OCI-LY7 (cell line): ENCODE measurements around the gene PLEKHG7. TPM values are rescaled to one million over a fixed set of nuclear protein-coding genes. Genes with fewer than 3 reads are reported as not detected.

ENCODE experiments used
- BruUV-seq: library from RNA; stranded (reverse); fragments of 400-500 nt; replicated peaks from 2 replicates; lab custom pipeline; 2021; lab: Mats Ljungman, UMichigan
- CTCF ChIA-PET: fragments of 300-600 bp; sonication (Branson Sonifier 250); formaldehyde crosslinking; loops from one replicate; lab custom pipeline; 2022; ENCODE audit warnings: antibody characterized with exemption; ENCODE audit not compliant: unreplicated experiment; lab: Charles Lee
- POLR2A ChIA-PET: fragments of 300-600 bp; sonication (Branson Sonifier 250); formaldehyde crosslinking; loops from one replicate; lab custom pipeline; 2022; ENCODE audit warnings: antibody characterized with exemption; lab: Charles Lee
- DNase-seq: peaks from one replicate; pipeline ENCODE4 v3.0.0-alpha.2; 2015; ENCODE audit warnings: low spot score
- H2AFZ ChIP-seq: fragments of 200-600 bp; sonication (generic), shearing (Covaris generic); 2 replicates; pipeline ENCODE4 v1.6.1; 2014; ENCODE audit warnings: mild to moderate bottlenecking, antibody characterized with exemption, low read length, moderate library complexity
- H3K27ac ChIP-seq: fragments of 200-600 bp; sonication (generic); 2 replicates; pipeline ENCODE4 v1.5.1; 2014; ENCODE audit warnings: mixed run types, low read depth, mild to moderate bottlenecking, moderate library complexity, low read length, inconsistent platforms; ENCODE audit not compliant: poor library complexity, severe bottlenecking
- H3K36me3 ChIP-seq: fragments of 200-600 bp; sonication (generic); 2 replicates; pipeline ENCODE4 v1.6.1; 2014; ENCODE audit warnings: mild to moderate bottlenecking, antibody characterized with exemption, low read length, moderate library complexity, mixed read lengths; ENCODE audit not compliant: insufficient read depth
- H3K4me1 ChIP-seq: fragments of 200-600 bp; sonication (generic); 2 replicates; pipeline ENCODE4 v1.5.1; 2014; ENCODE audit warnings: mild to moderate bottlenecking, low read length; ENCODE audit not compliant: insufficient read depth, poor library complexity, severe bottlenecking
- H3K4me2 ChIP-seq: fragments of 200-600 bp; sonication (generic); 2 replicates; pipeline ENCODE4 v1.6.1; 2014; ENCODE audit warnings: mild to moderate bottlenecking, low read length
- H3K4me3 ChIP-seq: fragments of 200-600 bp; sonication (generic); 2 replicates; pipeline ENCODE4 v1.5.1; 2014; ENCODE audit warnings: mild to moderate bottlenecking, low read depth, low read length; ENCODE audit not compliant: poor library complexity, severe bottlenecking
- H3K79me2 ChIP-seq: fragments of 200-600 bp; sonication (generic); 2 replicates; pipeline ENCODE4 v1.6.1; 2016; ENCODE audit warnings: low read depth, mild to moderate bottlenecking, low read length, moderate library complexity, mixed read lengths; ENCODE audit not compliant: insufficient read depth
- H3K9me2 ChIP-seq: fragments of 200-600 bp; sonication (generic); 2 replicates; pipeline ENCODE4 v1.6.1; 2016; ENCODE audit warnings: mild to moderate bottlenecking, low read length, mixed read lengths; ENCODE audit not compliant: insufficient read depth
- H3K9me3 ChIP-seq: fragments of 200-600 bp; sonication (generic); 2 replicates; pipeline ENCODE4 v1.6.1; 2014; ENCODE audit warnings: mild to moderate bottlenecking, mixed run types, low read length, mixed read lengths
- H4K20me1 ChIP-seq: fragments of 200-600 bp; sonication (generic); 2 replicates; pipeline ENCODE4 v1.6.1; 2014; ENCODE audit warnings: mild to moderate bottlenecking, antibody characterized with exemption, low read length, moderate library complexity, mixed read lengths; ENCODE audit not compliant: insufficient read depth
- CTCF ChIP-seq: fragments of 200-600 bp; sonication (generic); conservative IDR thresholded peaks from 2 replicates; pipeline ENCODE4 v1.5.1; 2014; ENCODE audit warnings: mild to moderate bottlenecking, antibody characterized with exemption, low read length, moderate library complexity, mixed read lengths
- EZH2phosphoT487 ChIP-seq: fragments of 200-600 bp; sonication (generic); IDR thresholded peaks from 2 replicates; pipeline ENCODE4 v1.6.1; 2018; ENCODE audit warnings: low read depth, borderline replicate concordance, mild to moderate bottlenecking, mixed run types, antibody characterized with exemption, low read length, moderate library complexity, mixed read lengths
- intact Hi-C: fragments of 100-400 bp; cut with micrococcal nuclease; formaldehyde crosslinking; loops from one replicate; pipeline ENCODE4 v1.10.0; 2022; ENCODE audit not compliant: unreplicated experiment
- total RNA-seq, 2 experiments: library from RNA; depleted of rRNA in 1 of 2; stranded (reverse); fragments of >200 nt in 1 of 2; shearing (Covaris generic) in 1 of 2; gene quantifications; 2 replicates each; pipeline ENCODE4 v1.2.3, GENCODE V29; 2014 to 2022

PLEKHG7 gene
- total RNA-seq, 2 experiments from 2014 or later: 0.29 TPM; not detected in 1

GRCh38 chr12:92673756-92674155, 29.0 kb upstream of the PLEKHG7 start:
- H3K27ac ChIP-seq: no peak overlapping the region
- no peaks in the 10 kb centered on the region for H3K9me3 ChIP-seq
- intact Hi-C loops: no loop called here
- H3K4me3 ChIP-seq: no peak overlapping the region
- H4K20me1 ChIP-seq: no peaks in the 10 kb centered on the region
- no peak for TF ChIP-seq EZH2phosphoT487
- no peak for TF ChIP-seq CTCF
- H3K4me1 ChIP-seq: no peaks in the 10 kb centered on the region
- CTCF ChIA-PET: no interaction called here
- no peak overlapping the region for H2AFZ ChIP-seq
- DNase-seq: no peak
- H3K79me2 ChIP-seq: no peaks in the 10 kb centered on the region
- POLR2A ChIA-PET: no interaction called here
- H3K36me3 ChIP-seq: no peaks in the 10 kb centered on the region
- no TSS peak for BruUV-seq
- no peak overlapping the region for H3K4me2 ChIP-seq
- no peaks in the 10 kb centered on the region for H3K9me2 ChIP-seq

- H3K27ac ChIP-seq: no peak overlapping the region
- ChIA-PET POLR2A (no interaction called here), CTCF (no interaction called here)
- H2AFZ ChIP-seq: no peak overlapping the region
- H4K20me1 ChIP-seq: no peaks in the 10 kb centered on the region
- H3K79me2 ChIP-seq: no peaks in the 10 kb centered on the region
- H3K4me3 ChIP-seq: no peak overlapping the region
- H3K4me2 ChIP-seq: no peak overlapping the region
- no TSS peak for BruUV-seq
- no peaks in the 10 kb centered on the region for H3K9me2 ChIP-seq
- TF ChIP-seq EZH2phosphoT487 (no peak), CTCF (no peak)
- no peak for DNase-seq
- no peaks in the 10 kb centered on the region for H3K9me3 ChIP-seq
- intact Hi-C loops: no loop called here
- H3K4me1 ChIP-seq: no peaks in the 10 kb centered on the region
- no peaks in the 10 kb centered on the region for H3K36me3 ChIP-seq
Measured at GRCh38 chr12:92674500-92674899, 28.3 kb upstream of the PLEKHG7 start.

GRCh38 chr12:92675092-92675865, 27.5 kb upstream of the PLEKHG7 start:
- H3K79me2 ChIP-seq: no peaks in the 10 kb centered on the region
- no peaks in the 10 kb centered on the region for H4K20me1 ChIP-seq
- intact Hi-C loops: no loop called here
- no peaks in the 10 kb centered on the region for H3K9me3 ChIP-seq
- no peak overlapping the region for H2AFZ ChIP-seq
- POLR2A ChIA-PET: no interaction called here
- TF ChIP-seq CTCF (no peak), EZH2phosphoT487 (no peak)
- H3K27ac ChIP-seq: no peak overlapping the region
- no peak overlapping the region for H3K4me3 ChIP-seq
- CTCF ChIA-PET: no interaction called here
- no peaks in the 10 kb centered on the region for H3K36me3 ChIP-seq
- H3K9me2 ChIP-seq: no peaks in the 10 kb centered on the region
- no TSS peak for BruUV-seq
- H3K4me2 ChIP-seq: no peak overlapping the region
- no peak for DNase-seq
- H3K4me1 ChIP-seq: no peaks in the 10 kb centered on the region
